OCI-LY1 (cell line): ENCODE results near the gene C10orf67.

Source experiments
- CTCF ChIP-seq: fragments of 200-600 bp; sonication (generic), shearing (Covaris generic); IDR thresholded peaks from 2 replicates; pipeline ENCODE4 v1.5.1; 2017; ENCODE audit warnings: mild to moderate bottlenecking, antibody characterized with exemption, low read length, moderate library complexity, mixed read lengths
- EZH2 ChIP-seq: fragments of 200-600 bp; sonication (generic), shearing (Covaris generic); IDR thresholded peaks from 2 replicates; pipeline ENCODE4 v1.8.0; 2017; ENCODE audit warnings: borderline replicate concordance, mixed run types, mild to moderate bottlenecking, antibody characterized with exemption, low read length, moderate library complexity, mixed read lengths

GRCh38 chr10:23201837-23202236, 142.8 kb downstream of the C10orf67 start:
- TF ChIP-seq CTCF (no peak), EZH2 (no peak)
